ENCODE measurements around the gene EPYC.

EPYC gene

GRCh38 chr12:90969851-90970250 lies 34.9 kb downstream of the EPYC start:
- H3K36me3 ChIP-seq = no peaks in the 10 kb centered on the region
- H3K27me3 ChIP-seq = no peaks in the 10 kb centered on the region
- DNase-seq = no peak
- H3K4me1 ChIP-seq = no peaks in the 10 kb centered on the region
- TF ChIP-seq CTCF (IDR thresholded peaks at IDR 0.05; ENCODE audit: low read depth, low read length) = no peak
- no peak overlapping the region for H3K4me3 ChIP-seq (ENCODE audit: low read depth, low read length)
- no peaks in the 10 kb centered on the region for H3K9me3 ChIP-seq

- no peaks in the 10 kb centered on the region for H3K9me3 ChIP-seq
- no peaks in the 10 kb centered on the region for H3K36me3 ChIP-seq
- DNase-seq = no peak
- no peaks in the 10 kb centered on the region for H3K4me1 ChIP-seq
- H3K27me3 ChIP-seq = no peaks in the 10 kb centered on the region
- H3K4me3 ChIP-seq (ENCODE audit: low read depth, low read length) = no peak overlapping the region
- TF ChIP-seq CTCF (IDR thresholded peaks at IDR 0.05; ENCODE audit: low read depth, low read length) = no peak
Measured at GRCh38 chr12:90969346-90969745, 35.4 kb downstream of the EPYC start.

- H3K27me3 ChIP-seq = no peaks in the 10 kb centered on the region
- H3K9me3 ChIP-seq = no peaks in the 10 kb centered on the region
- H3K4me1 ChIP-seq = no peaks in the 10 kb centered on the region
- no peak for TF ChIP-seq CTCF (IDR thresholded peaks at IDR 0.05; ENCODE audit: low read depth, low read length)
- no peak overlapping the region for H3K4me3 ChIP-seq (ENCODE audit: low read depth, low read length)
- no peaks in the 10 kb centered on the region for H3K36me3 ChIP-seq
- no peak for DNase-seq
Measured at GRCh38 chr12:90965204-90965603, 39.6 kb downstream of the EPYC start.

GRCh38 chr12:90964616-90965015 lies 40.2 kb downstream of the EPYC start:
- DNase-seq = no peak
- Histone ChIP-seq H3K9me3 (no peaks in the 10 kb centered on the region), H3K4me3 (ENCODE audit: low read depth, low read length) (no peak overlapping the region), H3K36me3 (no peaks in the 10 kb centered on the region), H3K4me1 (no peaks in the 10 kb centered on the region), H3K27me3 (no peaks in the 10 kb centered on the region)
- no peak for TF ChIP-seq CTCF (IDR thresholded peaks at IDR 0.05; ENCODE audit: low read depth, low read length)

- no peak for TF ChIP-seq CTCF (IDR thresholded peaks at IDR 0.05; ENCODE audit: low read depth, low read length)
- Histone ChIP-seq H3K4me1 (no peaks in the 10 kb centered on the region), H3K4me3 (ENCODE audit: low read depth, low read length) (no peak overlapping the region), H3K27me3 (no peaks in the 10 kb centered on the region), H3K36me3 (no peaks in the 10 kb centered on the region), H3K9me3 (no peaks in the 10 kb centered on the region)
- DNase-seq = no peak
Measured at GRCh38 chr12:90963946-90964345, 40.8 kb downstream of the EPYC start.

GRCh38 chr12:90961154-90961553 lies 43.6 kb downstream of the EPYC start:
- H3K36me3 ChIP-seq = no peaks in the 10 kb centered on the region
- H3K9me3 ChIP-seq = no peaks in the 10 kb centered on the region
- H3K4me1 ChIP-seq = no peaks in the 10 kb centered on the region
- no peak overlapping the region for H3K4me3 ChIP-seq (ENCODE audit: low read depth, low read length)
- TF ChIP-seq CTCF (IDR thresholded peaks at IDR 0.05; ENCODE audit: low read depth, low read length) = no peak
- DNase-seq = no peak
- H3K27me3 ChIP-seq = no peaks in the 10 kb centered on the region
